ENCODE results near the gene MINK1. TPM values are rescaled to one million over a fixed set of nuclear protein-coding genes. Genes with fewer than 3 reads are reported as not detected.

The MINK1 gene
- total and polyA plus RNA-seq, 2 donors (not counting 1 experiment from before 2014, with no cell fraction given): 109 to 160 TPM

DNA sequence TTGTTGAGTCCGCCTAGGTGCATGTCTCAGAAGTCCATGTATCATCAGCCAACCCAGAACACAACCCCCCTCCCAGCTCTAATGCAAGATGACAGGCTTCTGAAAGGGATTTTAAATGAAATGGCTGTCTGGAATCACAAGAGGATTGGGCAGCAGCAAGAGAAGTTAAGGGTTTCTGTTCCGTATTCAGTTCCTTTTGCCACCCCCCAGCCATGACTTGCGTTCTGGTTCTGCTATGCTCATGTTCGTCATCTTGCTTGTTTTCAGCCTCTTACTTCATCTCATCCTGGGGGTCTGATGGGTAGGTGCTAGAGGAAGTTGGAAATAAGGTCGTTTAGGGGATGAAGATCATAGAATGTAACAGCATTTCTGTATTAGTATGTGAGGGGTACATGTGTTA is 12.0 kb downstream of the MINK1 start:
- Histone ChIP-seq H3K4me2 (replicated peaks; ENCODE audit: low read depth, low read length, poor library complexity, severe bottlenecking) (no peak overlapping the region), H3K27ac (ENCODE audit: low read length in 2 of 2) (no peak overlapping the region), H3K4me1 (ENCODE audit: control insufficient read depth in 2 of 2, insufficient read depth in 2 of 2, low read length in 2 of 2) (no peaks in the 10 kb centered on the region), H3K9me3 (ENCODE audit: control extremely low read depth in 1 of 3, control insufficient read depth in 2 of 3, insufficient read depth in 1 of 3, low read length in 2 of 3) (no peaks in the 10 kb centered on the region), H3K36me3 (replicated peaks in 1 of 2; ENCODE audit: control extremely low read depth in 1 of 2, control insufficient read depth in 1 of 2, extremely low read depth in 1 of 2, insufficient read depth in 2 of 2, low read length in 1 of 2) (peaks cover 0 to 4% of the 10 kb centered on the region in 2 experiments), H4K20me1 (ENCODE audit: control insufficient read depth, insufficient read depth, low read length, poor library complexity, severe bottlenecking) (peaks cover 97% of the 10 kb centered on the region), H3K9ac (ENCODE audit: low read length) (no peak overlapping the region), H2AFZ (ENCODE audit: insufficient read depth, low read depth, low read length, poor library complexity, severe bottlenecking) (no peak overlapping the region), H3K4me3 (ENCODE audit: control extremely low read depth in 1 of 5, extremely low read depth in 1 of 5, insufficient read depth in 1 of 5, low read depth in 2 of 5, low read length in 4 of 5) (no peak overlapping the region), H3K79me2 (ENCODE audit: control insufficient read depth, insufficient read depth, low read length) (peaks cover 86% of the 10 kb centered on the region), H3K27me3 (replicated peaks in 1 of 4; ENCODE audit: control extremely low read depth in 1 of 4, control insufficient read depth in 3 of 4, insufficient read depth in 4 of 4, low read length in 3 of 4) (no peaks in the 10 kb centered on the region)
- H3K27ac Mint-ChIP-seq: no peak overlapping the region
- H3K4me1 Mint-ChIP-seq: peaks cover 31% of the 10 kb centered on the region
- intact Hi-C loops (cut with micrococcal nuclease): no loop called here
- ATAC-seq (ENCODE audit: low read depth): no peak
- H3K9me3 Mint-ChIP-seq (ENCODE audit: insufficient read depth): no peaks in the 10 kb centered on the region
- CTCF ChIA-PET: interaction anchor here (0.6 kb wide), 1 partner anchor 21 kb away, joined by 8 read pairs; no protein-coding TSS in a partner anchor
- WGBS (ENCODE audit: insufficient coverage): 92% methylated on average over 2 of the region's 5 CpGs
- DNase-seq: no peak
- H3K27me3 Mint-ChIP-seq: no peaks in the 10 kb centered on the region
- H3K4me3 Mint-ChIP-seq: no peak overlapping the region
- POLR2A ChIA-PET: no interaction called here
- TF ChIP-seq, protein P1, sequence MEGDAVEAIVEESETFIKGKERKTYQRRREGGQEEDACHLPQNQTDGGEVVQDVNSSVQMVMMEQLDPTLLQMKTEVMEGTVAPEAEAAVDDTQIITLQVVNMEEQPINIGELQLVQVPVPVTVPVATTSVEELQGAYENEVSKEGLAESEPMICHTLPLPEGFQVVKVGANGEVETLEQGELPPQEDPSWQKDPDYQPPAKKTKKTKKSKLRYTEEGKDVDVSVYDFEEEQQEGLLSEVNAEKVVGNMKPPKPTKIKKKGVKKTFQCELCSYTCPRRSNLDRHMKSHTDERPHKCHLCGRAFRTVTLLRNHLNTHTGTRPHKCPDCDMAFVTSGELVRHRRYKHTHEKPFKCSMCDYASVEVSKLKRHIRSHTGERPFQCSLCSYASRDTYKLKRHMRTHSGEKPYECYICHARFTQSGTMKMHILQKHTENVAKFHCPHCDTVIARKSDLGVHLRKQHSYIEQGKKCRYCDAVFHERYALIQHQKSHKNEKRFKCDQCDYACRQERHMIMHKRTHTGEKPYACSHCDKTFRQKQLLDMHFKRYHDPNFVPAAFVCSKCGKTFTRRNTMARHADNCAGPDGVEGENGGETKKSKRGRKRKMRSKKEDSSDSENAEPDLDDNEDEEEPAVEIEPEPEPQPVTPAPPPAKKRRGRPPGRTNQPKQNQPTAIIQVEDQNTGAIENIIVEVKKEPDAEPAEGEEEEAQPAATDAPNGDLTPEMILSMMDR (IDR thresholded peaks at IDR 0.05): no peak

GRCh38 chr17:4846635-4847390 is 13.7 kb downstream of the MINK1 start:
- Histone ChIP-seq H3K27me3 (replicated peaks in 1 of 4; ENCODE audit: control extremely low read depth in 1 of 4, control insufficient read depth in 3 of 4, insufficient read depth in 4 of 4, low read length in 3 of 4) (no peaks in the 10 kb centered on the region), H3K36me3 (replicated peaks in 1 of 2; ENCODE audit: control extremely low read depth in 1 of 2, control insufficient read depth in 1 of 2, extremely low read depth in 1 of 2, insufficient read depth in 2 of 2, low read length in 1 of 2) (peaks cover 0 to 4% of the 10 kb centered on the region in 2 experiments), H4K20me1 (ENCODE audit: control insufficient read depth, insufficient read depth, low read length, poor library complexity, severe bottlenecking) (peaks cover 97% of the 10 kb centered on the region), H3K79me2 (ENCODE audit: control insufficient read depth, insufficient read depth, low read length) (peaks cover 85% of the 10 kb centered on the region), H3K4me3 (ENCODE audit: control extremely low read depth in 1 of 5, extremely low read depth in 1 of 5, insufficient read depth in 1 of 5, low read depth in 2 of 5, low read length in 4 of 5) (no peak overlapping the region), H3K4me2 (replicated peaks; ENCODE audit: low read depth, low read length, poor library complexity, severe bottlenecking) (no peak overlapping the region), H3K27ac (ENCODE audit: low read length in 2 of 2) (no peak overlapping the region), H3K4me1 (ENCODE audit: control insufficient read depth in 2 of 2, insufficient read depth in 2 of 2, low read length in 2 of 2) (no peaks in the 10 kb centered on the region), H2AFZ (ENCODE audit: insufficient read depth, low read depth, low read length, poor library complexity, severe bottlenecking) (no peak overlapping the region), H3K9me3 (ENCODE audit: control extremely low read depth in 1 of 3, control insufficient read depth in 2 of 3, insufficient read depth in 1 of 3, low read length in 2 of 3) (no peaks in the 10 kb centered on the region), H3K9ac (ENCODE audit: low read length) (no peak overlapping the region)
- ChIA-PET POLR2A (no interaction called here), CTCF (no interaction called here)
- ATAC-seq (ENCODE audit: low read depth): no peak
- Mint-ChIP-seq H3K9me3 (ENCODE audit: insufficient read depth) (no peaks in the 10 kb centered on the region), H3K27me3 (no peaks in the 10 kb centered on the region), H3K4me1 (peaks cover 26% of the 10 kb centered on the region), H3K27ac (no peak overlapping the region), H3K4me3 (no peak overlapping the region)
- DNase-seq: no peak
- TF ChIP-seq, protein P1 (IDR thresholded peaks at IDR 0.05): no peak
- TF ChIP-seq EZH2 (IDR thresholded peaks at IDR 0.05; ENCODE audit: borderline replicate concordance, insufficient read depth, low read depth, low read length, poor library complexity, severe bottlenecking): no peak
- intact Hi-C loops (cut with micrococcal nuclease): no loop called here
- WGBS (ENCODE audit: insufficient coverage): 92% methylated on average over 10 of the region's 13 CpGs
